ENCODE results near the gene ATG9A.

Gene ATG9A, protein sequence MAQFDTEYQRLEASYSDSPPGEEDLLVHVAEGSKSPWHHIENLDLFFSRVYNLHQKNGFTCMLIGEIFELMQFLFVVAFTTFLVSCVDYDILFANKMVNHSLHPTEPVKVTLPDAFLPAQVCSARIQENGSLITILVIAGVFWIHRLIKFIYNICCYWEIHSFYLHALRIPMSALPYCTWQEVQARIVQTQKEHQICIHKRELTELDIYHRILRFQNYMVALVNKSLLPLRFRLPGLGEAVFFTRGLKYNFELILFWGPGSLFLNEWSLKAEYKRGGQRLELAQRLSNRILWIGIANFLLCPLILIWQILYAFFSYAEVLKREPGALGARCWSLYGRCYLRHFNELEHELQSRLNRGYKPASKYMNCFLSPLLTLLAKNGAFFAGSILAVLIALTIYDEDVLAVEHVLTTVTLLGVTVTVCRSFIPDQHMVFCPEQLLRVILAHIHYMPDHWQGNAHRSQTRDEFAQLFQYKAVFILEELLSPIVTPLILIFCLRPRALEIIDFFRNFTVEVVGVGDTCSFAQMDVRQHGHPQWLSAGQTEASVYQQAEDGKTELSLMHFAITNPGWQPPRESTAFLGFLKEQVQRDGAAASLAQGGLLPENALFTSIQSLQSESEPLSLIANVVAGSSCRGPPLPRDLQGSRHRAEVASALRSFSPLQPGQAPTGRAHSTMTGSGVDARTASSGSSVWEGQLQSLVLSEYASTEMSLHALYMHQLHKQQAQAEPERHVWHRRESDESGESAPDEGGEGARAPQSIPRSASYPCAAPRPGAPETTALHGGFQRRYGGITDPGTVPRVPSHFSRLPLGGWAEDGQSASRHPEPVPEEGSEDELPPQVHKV

DNA sequence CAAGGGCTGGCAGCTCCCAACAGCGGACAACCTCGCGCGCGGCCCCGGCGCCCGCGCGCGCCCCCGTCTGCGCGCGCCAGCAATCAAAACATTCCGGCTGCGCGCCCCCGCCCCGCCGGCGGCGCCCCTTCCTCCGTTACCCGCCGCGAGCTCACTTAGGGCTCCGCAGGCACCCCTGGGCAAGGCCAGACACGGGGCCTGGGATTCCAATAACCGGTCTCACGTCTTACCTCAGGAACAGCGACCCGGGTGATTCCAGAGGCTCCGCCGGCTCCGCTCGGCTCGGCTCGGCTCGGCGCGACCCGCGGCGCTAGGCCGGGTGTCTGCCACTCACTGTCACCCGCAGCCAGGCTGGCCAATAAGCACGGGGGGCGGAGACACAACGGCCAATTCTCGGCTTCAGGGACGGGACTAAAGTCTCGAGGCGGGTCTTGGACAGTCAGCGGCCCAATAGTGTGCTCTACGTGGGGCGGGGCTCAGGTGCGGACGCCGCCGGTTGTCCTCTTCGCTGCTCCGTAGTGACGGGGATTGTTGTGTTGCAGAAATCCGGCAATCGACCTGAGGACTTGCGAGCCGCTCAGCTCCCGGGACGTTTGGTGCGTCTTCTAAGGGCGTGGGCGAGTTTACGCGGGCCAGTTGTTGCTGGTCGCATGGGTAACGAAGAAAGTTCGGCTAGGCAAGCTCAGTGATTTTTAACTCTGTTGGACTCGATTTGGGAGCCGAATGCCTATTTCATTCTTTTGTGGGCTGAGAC, at the start of gene ATG9A, which contains the start of gene ANKZF1:
ATG9A (minus strand) TSS at position 332 of the 754 bp plus-strand sequence. CDS start 1,612 bp downstream, outside the sequence.
ANKZF1 (plus strand) TSS at position 502 of the 754 bp plus-strand sequence. CDS start 452 bp downstream, outside the sequence.
- peak within 1 kb of the TSS; percentile 87 for H3K4me3 ChIP-seq (ENCODE audit: low read length)
- DNase-seq (ENCODE audit: low read depth): peak; percentile 97
- TF ChIP-seq, protein P1, sequence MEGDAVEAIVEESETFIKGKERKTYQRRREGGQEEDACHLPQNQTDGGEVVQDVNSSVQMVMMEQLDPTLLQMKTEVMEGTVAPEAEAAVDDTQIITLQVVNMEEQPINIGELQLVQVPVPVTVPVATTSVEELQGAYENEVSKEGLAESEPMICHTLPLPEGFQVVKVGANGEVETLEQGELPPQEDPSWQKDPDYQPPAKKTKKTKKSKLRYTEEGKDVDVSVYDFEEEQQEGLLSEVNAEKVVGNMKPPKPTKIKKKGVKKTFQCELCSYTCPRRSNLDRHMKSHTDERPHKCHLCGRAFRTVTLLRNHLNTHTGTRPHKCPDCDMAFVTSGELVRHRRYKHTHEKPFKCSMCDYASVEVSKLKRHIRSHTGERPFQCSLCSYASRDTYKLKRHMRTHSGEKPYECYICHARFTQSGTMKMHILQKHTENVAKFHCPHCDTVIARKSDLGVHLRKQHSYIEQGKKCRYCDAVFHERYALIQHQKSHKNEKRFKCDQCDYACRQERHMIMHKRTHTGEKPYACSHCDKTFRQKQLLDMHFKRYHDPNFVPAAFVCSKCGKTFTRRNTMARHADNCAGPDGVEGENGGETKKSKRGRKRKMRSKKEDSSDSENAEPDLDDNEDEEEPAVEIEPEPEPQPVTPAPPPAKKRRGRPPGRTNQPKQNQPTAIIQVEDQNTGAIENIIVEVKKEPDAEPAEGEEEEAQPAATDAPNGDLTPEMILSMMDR (conservative IDR thresholded peaks at IDR 0.05; ENCODE audit: low read depth, low read length): no peak

DNA sequence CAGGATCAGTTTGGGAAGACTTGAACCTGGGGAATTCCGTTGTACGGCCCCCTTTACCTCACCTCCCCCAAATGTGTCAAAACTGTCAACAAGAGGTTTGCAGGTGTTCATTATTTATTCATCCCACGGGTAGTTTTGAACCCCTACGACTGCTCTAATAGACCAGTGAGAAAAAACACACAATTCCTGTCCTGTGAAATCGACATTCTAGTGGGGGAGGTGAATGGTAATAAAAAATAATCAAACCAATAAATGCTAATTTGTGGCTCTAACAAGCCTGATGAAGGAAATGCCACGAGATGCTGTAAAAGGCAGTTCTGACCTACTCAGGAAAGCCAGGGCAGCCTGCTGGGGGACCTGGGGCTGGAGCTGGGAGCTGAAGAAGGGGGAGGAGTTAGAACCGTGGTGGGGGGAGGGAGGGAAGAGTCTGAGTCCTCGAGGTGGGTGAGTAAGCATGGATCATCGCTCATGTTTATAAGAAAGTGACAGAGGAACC, 49.3 kb upstream of the ATG9A start:
- H3K4me3 ChIP-seq (ENCODE audit: low read length): peak overlapping the region; percentile 55
- no peak for DNase-seq (ENCODE audit: low read depth)
- TF ChIP-seq, protein P1 (conservative IDR thresholded peaks at IDR 0.05; ENCODE audit: low read depth, low read length): no peak

DNA sequence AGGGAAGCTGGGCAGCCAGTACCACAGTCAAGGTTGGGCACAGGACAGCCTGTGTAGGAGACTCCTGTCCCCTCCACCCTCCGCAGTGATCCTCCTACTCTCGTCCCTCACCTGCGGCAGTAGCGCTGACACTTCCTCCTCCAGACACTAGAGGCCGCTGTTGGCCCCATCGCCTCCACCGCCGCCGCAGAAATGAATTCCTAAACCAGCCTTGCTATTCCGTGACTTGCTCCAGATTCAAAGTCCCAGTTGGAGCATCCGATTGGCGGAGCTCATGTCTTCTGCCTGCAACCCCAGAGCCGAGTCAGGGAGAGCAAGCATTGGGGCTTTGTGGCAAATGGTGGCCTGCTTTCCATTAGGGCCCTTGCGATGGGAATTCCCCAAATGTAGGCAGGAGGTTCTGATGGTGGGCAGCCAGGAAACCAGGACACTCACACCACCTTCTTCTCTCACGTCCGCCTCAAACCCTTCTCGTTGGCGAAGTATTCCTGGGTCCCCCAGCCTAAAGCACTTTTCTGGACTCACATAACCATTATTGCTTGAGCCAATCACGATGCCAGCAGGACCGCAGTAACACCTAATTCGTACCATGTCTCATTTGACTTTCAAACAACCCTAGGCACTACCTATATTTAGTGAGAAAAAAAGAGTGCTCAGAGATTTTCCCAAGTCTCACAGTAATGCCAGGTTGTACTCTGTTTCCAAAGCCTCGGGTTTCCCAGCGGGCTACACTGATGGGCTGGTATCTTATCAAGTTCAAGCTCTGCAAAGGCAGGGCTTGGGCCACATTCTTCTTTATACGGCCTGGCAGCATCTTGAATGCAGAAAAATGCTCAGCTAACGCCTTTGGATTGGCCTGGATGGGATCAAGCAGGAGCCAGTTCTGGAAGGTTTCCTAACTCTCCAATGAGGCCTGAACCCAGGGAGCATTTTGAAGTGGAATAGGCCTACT, 48.5 kb upstream of the ATG9A start:
- no peak for DNase-seq (ENCODE audit: low read depth)
- no peak overlapping the region for H3K4me3 ChIP-seq (ENCODE audit: low read length)
- TF ChIP-seq, protein P1 (conservative IDR thresholded peaks at IDR 0.05; ENCODE audit: low read depth, low read length): peak; percentile 96

DNA sequence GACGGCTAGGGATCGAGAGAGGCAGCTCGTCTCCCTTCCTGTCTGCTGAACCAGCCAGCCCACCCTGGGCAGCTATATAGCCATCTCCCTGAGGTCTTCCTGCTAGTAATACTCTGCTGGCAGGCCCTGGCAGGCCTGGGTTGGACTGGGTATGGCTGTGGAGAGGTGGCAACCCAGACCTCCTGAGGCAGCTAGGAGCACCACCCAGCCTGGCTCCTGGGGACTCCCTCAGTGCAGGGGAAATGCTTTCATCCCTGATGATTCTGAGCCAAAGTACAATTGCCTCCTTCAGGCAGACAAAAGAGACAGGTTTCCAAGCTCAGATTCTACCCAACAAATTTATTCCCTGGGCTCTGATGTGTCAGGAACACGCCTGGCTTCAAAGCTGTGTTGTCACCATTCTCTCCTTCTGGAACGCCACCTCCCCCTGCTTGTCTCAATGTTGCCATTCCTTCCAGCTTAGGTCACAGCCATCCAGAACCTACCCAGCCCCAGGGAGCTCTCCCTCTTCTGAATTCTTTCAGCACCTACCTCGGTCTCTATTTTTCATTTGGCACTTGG, 45.0 kb upstream of the ATG9A start:
- TF ChIP-seq, protein P1 (conservative IDR thresholded peaks at IDR 0.05; ENCODE audit: low read depth, low read length): no peak
- H3K4me3 ChIP-seq (ENCODE audit: low read length): no peak overlapping the region
- DNase-seq (ENCODE audit: low read depth): no peak

DNA sequence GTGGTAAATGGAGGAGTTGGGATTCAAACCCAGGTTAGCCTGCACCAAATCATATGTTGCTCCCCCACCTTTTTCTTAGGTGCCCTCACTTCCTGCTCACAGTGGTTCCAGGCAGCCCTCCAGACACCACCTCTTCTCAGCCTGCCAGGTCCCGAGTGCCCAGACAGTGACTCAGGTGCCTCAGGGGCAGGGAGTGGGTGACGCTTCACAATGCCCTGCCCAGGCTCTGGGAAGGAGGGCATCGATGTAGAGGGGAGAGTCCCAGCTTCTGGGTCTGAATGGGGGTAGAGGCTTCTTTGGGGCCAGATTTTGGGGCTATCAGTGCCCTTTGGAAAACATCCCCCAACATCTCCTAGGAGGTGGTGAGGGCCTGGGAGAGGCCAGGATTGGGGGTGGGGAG, 44.5 kb upstream of the ATG9A start:
- no peak overlapping the region for H3K4me3 ChIP-seq (ENCODE audit: low read length)
- TF ChIP-seq, protein P1 (conservative IDR thresholded peaks at IDR 0.05; ENCODE audit: low read depth, low read length): no peak
- no peak for DNase-seq (ENCODE audit: low read depth)

Data from retinal pigment epithelial cell (primary cell).